ENCODE data around the gene MYO1D.

MYO1D gene

DNA sequence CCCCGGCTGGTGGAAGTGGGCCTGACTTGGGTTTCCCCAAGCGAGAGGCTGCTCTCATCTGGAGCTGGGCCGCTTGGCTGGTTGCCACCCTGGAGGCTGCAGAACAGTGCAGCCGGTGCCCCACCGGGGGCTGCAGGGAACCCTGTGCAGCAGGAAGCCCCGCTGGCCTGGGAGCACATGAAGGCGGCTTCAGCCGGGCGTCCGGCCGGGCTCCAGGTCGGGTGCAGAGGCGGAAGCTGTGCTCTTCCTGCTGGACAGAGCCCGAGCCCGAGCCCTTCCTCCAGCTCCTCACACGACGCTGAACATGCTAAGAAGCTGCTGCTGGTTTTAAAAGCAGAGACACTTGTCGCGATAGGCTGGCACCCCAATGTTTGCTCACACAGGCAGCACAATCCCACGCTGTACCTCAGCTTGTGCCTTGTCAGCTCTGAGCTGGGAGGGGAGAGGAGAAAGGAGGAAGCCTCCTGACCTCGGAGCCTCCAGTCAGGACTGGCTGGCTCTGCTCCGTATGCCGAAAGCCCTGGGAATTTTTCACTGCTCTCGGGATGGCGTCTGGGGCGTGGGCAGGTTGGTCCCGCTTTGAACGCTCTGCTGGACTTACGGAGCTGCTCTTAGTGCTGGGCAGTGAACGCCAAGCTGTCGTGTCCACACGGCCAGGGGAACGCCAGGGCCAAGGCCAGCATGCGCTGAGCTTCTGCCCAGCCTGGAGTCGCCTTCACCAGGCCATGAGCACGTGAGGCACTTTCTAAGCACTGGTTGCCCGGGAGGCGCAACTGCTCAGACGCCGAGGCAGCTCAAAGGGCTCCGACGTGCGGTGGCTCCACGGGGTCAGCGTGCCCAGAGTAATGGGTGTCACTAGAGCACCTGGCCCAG is 381.3 kb downstream of the MYO1D start:
- DNase-seq: no peak

- DNase-seq: peak; percentile 45
Measured at GRCh38 chr17:32494621-32495358, 382.1 kb downstream of the MYO1D start.

DNA sequence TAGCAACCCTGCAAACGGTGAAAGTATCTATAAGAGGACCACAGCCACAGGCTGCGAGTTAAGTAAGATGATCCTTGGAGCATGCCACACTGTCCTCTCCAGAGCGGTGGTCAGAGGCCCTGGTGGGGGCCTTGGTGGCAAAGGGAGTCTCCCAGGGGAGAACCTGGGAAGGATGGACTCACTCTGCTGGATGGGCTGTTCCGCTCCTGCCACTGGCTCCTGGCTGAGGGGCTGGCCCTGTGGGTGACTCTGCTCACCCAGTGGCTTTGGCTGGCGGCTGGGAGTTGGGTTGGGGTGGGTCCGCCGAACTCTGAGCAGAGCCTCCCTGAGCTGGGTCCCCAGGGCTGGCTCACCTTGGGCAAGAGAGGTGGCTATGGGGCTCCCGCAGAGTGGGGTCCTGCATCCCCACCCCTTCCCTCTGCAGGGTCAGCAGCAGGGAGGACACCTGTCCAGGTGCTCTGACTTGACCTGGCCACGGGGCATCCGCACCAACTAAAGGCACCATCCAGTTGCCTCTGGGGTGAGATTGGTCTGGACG is 382.9 kb downstream of the MYO1D start:
- no peak for DNase-seq

GRCh38 chr17:32493571-32493970 is 383.4 kb downstream of the MYO1D start:
- no peak for DNase-seq

DNA sequence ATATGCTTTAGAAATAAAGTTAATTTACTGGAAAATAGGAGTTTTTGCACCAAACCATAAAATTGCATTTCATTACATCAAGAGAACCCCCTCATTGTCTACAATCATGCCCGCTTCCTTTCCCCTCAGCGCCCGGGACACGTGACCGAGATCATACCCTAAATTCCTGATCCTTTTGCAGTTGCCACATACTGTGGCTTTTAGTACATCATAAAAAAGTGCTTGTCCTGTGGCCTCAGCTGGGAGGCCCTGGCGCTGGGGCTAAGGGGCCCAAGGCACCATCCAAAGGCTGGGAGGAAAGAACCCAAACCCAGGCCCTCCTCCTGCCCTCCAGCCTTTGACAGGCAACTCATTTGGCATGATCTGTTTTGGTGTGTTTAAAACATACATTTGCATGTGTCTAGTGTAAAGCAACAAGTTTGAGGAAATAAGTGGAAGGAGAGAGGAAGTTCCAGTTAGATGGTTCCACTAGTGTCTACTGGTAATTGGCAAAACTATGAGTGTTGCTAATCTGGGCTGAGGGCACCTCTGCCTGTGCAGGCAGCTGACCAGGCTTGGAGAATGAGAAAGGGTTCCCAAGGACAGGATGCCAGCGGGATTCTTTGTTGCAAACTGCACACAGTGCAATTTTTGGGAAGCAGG is 384.2 kb downstream of the MYO1D start:
- DNase-seq: no peak

GRCh38 chr17:32492264-32492589 is 384.7 kb downstream of the MYO1D start:
- no peak for DNase-seq

GRCh38 chr17:32491371-32492263 is 385.3 kb downstream of the MYO1D start:
- DNase-seq: no peak

- peak; percentile 25 for DNase-seq
Measured at GRCh38 chr17:32490101-32490482, 386.8 kb downstream of the MYO1D start.

GRCh38 chr17:32489320-32490100 is 387.4 kb downstream of the MYO1D start:
- no peak for DNase-seq

GRCh38 chr17:32488604-32489180 is 388.2 kb downstream of the MYO1D start:
- no peak for DNase-seq

- DNase-seq: no peak
Measured at GRCh38 chr17:32488177-32488542, 388.8 kb downstream of the MYO1D start.

GRCh38 chr17:32487473-32488176 is 389.3 kb downstream of the MYO1D start:
- peak; percentile 35 for DNase-seq

- DNase-seq: peak; percentile 70
Measured at GRCh38 chr17:32486701-32487472, 390.0 kb downstream of the MYO1D start, which contains the start of gene CDK5R1. TSS of gene CDK5R1 (plus strand) at chr17:32486993. CDS start at chr17:32487621, 628 bp downstream.

DNA sequence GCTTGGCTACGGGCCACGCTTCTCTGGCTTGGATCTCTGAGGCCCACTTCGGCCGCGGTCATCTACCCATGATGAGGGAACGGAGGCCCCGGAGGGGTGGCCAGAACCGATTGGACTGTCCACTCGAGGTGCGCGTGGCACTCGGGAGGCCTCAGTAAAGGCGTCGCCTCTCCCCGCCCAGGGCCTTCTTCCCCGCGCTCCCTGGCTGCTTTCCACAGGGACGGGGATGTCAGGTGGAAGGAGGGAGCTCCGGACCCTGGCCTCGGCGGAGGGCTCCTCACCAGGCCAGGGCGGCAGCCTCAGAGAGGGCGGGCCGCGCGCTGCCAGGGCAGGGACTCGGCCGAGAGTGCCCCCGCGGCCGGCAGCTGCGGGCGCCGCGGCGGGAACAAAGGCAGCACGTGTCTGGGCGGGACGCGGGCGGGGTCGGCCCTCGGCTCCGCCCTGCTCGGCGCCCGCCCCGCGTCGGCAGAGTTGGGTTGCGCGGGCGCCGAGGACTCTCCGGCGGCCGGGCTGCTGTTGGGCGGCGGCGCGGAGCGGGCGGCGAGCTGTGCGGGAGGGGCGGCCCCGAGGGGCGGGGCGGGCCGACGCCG is 390.7 kb downstream of the MYO1D start:
- peak; percentile 75 for DNase-seq

DNA sequence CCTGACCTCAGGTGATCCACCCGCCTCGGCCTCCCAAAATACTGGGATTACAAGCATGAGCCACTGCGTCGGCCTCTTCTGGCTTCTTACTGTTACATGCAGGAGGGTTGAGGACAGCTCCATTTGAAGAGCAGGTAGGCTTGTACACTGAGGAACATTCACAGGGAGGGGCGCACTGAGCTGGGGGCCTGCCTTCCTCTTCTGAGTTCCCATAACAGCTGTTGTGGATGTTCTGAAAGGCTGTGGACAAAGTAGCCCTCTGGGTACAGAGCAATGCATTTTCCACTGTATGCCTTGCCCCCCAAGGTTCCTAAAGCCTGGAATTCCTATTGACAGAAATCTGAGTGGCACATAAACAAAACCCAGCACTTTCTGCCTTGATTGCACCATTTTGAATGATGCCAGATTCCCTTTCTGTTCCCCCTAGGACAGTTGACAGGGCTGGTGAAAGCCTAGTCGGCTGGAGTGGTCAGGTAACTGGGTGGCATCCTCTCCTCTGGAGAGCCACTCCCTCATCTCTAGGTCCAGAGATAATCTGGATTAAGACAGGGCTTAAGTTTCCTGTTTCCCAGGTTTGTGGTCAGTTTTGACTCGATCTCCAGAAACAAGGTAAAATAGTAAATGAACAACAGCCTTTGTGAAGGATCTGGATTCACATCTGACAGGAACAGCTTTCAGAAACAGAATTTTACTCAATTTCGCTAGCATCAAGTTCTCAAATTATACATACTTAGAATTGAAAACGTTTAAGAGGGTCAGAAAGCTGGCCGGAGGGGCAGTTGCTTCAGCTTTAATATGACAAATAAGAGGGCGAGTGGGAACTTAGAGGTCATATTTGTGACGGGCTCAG is 391.4 kb downstream of the MYO1D start:
- no peak for DNase-seq

DNA sequence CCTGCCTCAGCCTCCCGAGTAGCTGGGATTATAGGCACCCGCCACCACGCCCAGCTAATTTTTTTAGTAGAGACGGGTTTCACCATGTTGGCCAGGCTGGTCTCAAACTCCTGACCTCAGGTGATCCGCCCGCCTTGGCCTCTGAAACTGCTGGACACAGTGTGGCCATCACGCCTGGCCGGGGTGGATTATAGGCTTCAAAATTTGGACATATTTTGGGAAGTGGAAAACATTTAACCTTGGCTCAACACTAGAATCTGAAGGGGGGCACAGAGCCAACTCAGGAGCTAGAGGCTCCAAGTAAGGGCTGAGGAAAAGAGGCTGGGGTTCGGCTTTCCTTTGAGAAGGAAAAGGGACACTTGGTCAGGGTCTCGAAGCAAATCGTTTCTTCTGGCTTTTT is 392.3 kb downstream of the MYO1D start:
- DNase-seq: no peak

GRCh38 chr17:32484041-32484461 is 392.9 kb downstream of the MYO1D start:
- DNase-seq: no peak

- peak; percentile 87 for DNase-seq
Measured at GRCh38 chr17:32483451-32484019, 393.4 kb downstream of the MYO1D start.
